K562 (cell line): ENCODE measurements around the gene YKT6. TPM values are rescaled to one million over a fixed set of nuclear protein-coding genes. Genes with fewer than 3 reads are reported as not detected.

Source experiments
- ATAC-seq: fragments of 200-7000 bp; cut with Tn5 transposase; 3 replicates; pipeline ENCODE4 v1.9.1; 2020; ENCODE audit warnings: moderate library complexity
- BruUV-seq: library from RNA; stranded (reverse); fragments of 400-500 nt; replicated peaks from 2 replicates; lab custom pipeline; 2021; lab: Mats Ljungman, UMichigan
- CTCF ChIA-PET: fragments of 300-600 bp; formaldehyde crosslinking; extraction: SDS; loops from one replicate; lab custom pipeline; 2021; ENCODE audit warnings: low intra/inter-chr PET ratio; lab: Yijun Ruan, JAX
- POLR2A ChIA-PET: fragments of 300-600, 350-650 bp; sonication (Branson Sonifier 250); formaldehyde crosslinking; extraction: SDS; loops from one replicate; lab custom pipeline; 2021; ENCODE audit warnings: antibody characterized with exemption, inconsistent platforms; lab: Yijun Ruan, JAX
- DNase-seq, 4 experiments: peaks; one replicate each; pipeline versions ENCODE4 v3.0.0 to v3.0.0-alpha.2; 2011 to 2018; ENCODE audit warnings: low spot score in 3 of 4, mixed read lengths in 3 of 4; ENCODE audit errors: extremely low read depth in 1 of 4
- FAIRE-seq: peaks from 2 replicates; lab custom pipeline; 2011; peaks lifted over from hg19 to GRCh38; lab: Jason Lieb, UNC
- H2AFZ ChIP-seq: 2 replicates; pipeline ENCODE4 v1.6.0; 2011; ENCODE audit warnings: low read depth, low read length, control low read depth, inconsistent platforms
- H3K27ac ChIP-seq: fragments of 200-600 bp; 3 replicates; pipeline ENCODE4 v1.8.0; 2011; ENCODE audit warnings: low read depth, mild to moderate bottlenecking, control low read depth, inconsistent platforms, low read length, moderate library complexity, mixed read lengths; ENCODE audit errors: extremely low read depth
- H3K27me3 ChIP-seq, 2 experiments: fragments of 300-600 bp in 1 of 2; 2 replicates in 1 of 2; 3 replicates in 1 of 2; pipeline versions ENCODE4 v1.6.0 to v1.8.0; 2011; ENCODE audit warnings: inconsistent platforms in 2 of 2, low read length in 2 of 2, mild to moderate bottlenecking in 1 of 2, mixed read lengths in 1 of 2, moderate library complexity in 1 of 2; ENCODE audit not compliant: control insufficient read depth in 2 of 2, insufficient read depth in 2 of 2
- H3K36me3 ChIP-seq: fragments of 300-600 bp; 3 replicates; pipeline ENCODE4 v1.8.0; 2011; ENCODE audit warnings: mild to moderate bottlenecking, low read length, inconsistent platforms; ENCODE audit not compliant: control insufficient read depth, insufficient read depth
- H3K4me1 ChIP-seq, 2 experiments: fragments of 200-600 bp in 1 of 2; replicated peaks in 1 of 2; 2 replicates in 1 of 2; 3 replicates in 1 of 2; pipeline versions ENCODE4 v1.5.1 to v1.8.0; 2011; ENCODE audit warnings: inconsistent platforms in 2 of 2, low read length in 2 of 2, mild to moderate bottlenecking in 1 of 2, mixed read lengths in 1 of 2, moderate library complexity in 1 of 2; ENCODE audit not compliant: control insufficient read depth in 2 of 2, insufficient read depth in 2 of 2
- H3K4me2 ChIP-seq: 2 replicates; pipeline ENCODE4 v1.6.1; 2011; ENCODE audit warnings: low read length, control low read depth, inconsistent platforms, mixed read lengths; ENCODE audit not compliant: insufficient read depth
- H3K4me3 ChIP-seq: fragments of 200-600 bp; sonication (generic), shearing (Covaris generic); 2 replicates; pipeline ENCODE4 v1.5.1; 2016; ENCODE audit warnings: control low read depth, inconsistent platforms
- H3K79me2 ChIP-seq: fragments of 200-600 bp; 3 replicates; pipeline ENCODE4 v1.8.0; 2011; ENCODE audit warnings: low read length, inconsistent platforms; ENCODE audit not compliant: control insufficient read depth, insufficient read depth
- H3K9ac ChIP-seq, 2 experiments: 2 replicates each; pipeline versions ENCODE4 v1.6.0 to v1.6.1; 2011; ENCODE audit warnings: low read depth in 2 of 2, low read length in 2 of 2, control low read depth in 1 of 2, inconsistent platforms in 1 of 2, mild to moderate bottlenecking in 1 of 2, mixed read lengths in 1 of 2; ENCODE audit not compliant: insufficient read depth in 1 of 2
- H3K9me1 ChIP-seq: one replicate; pipeline ENCODE4 v1.6.0; 2011; ENCODE audit warnings: inconsistent platforms, mild to moderate bottlenecking, low read length, moderate library complexity; ENCODE audit not compliant: control insufficient read depth, insufficient read depth
- H3K9me3 ChIP-seq: replicated peaks from 2 replicates; pipeline ENCODE4 v1.5.1; 2011; ENCODE audit warnings: low read depth, low read length, inconsistent platforms; ENCODE audit not compliant: control insufficient read depth, insufficient read depth
- H4K20me1 ChIP-seq: replicated peaks from 2 replicates; pipeline ENCODE4 v1.6.1; 2011; ENCODE audit warnings: low read length, inconsistent platforms, mixed read lengths; ENCODE audit not compliant: control insufficient read depth, insufficient read depth
- CBFB ChIP-seq: sonication (generic); formaldehyde crosslinking; IDR thresholded peaks from 2 replicates; pipeline ENCODE4 v1.4.0; 2020; ENCODE audit warnings: mild to moderate bottlenecking, missing genetic modification reagents
- E2F5 ChIP-seq: sonication (generic); formaldehyde crosslinking; IDR thresholded peaks from 2 replicates; pipeline ENCODE4 v1.8.0; 2022; ENCODE audit warnings: mild to moderate bottlenecking, missing genetic modification reagents
- EGR1 ChIP-seq: fragments of 450-650 bp; conservative IDR thresholded peaks from 2 replicates; pipeline ENCODE4 v1.6.1; 2017; ENCODE audit warnings: mild to moderate bottlenecking
- FIP1L1 ChIP-seq: fragments of 200-400 bp; formaldehyde crosslinking; IDR thresholded peaks from 2 replicates; pipeline ENCODE4 v1.6.1; 2018; ENCODE audit warnings: mild to moderate bottlenecking, low read depth, low read length; ENCODE audit not compliant: poor library complexity, severe bottlenecking
- NCOR1 ChIP-seq: fragments of 450-650 bp; IDR thresholded peaks from 2 replicates; pipeline ENCODE4 v1.6.1; 2016; ENCODE audit warnings: mild to moderate bottlenecking, moderate library complexity
- STAT6 ChIP-seq: sonication (generic); formaldehyde crosslinking; IDR thresholded peaks from 2 replicates; pipeline ENCODE4 v1.8.1; 2023; ENCODE audit warnings: mild to moderate bottlenecking, missing genetic modification reagents
- SUPT5H ChIP-seq: fragments of 450-650 bp; IDR thresholded peaks from 2 replicates; pipeline ENCODE4 v1.6.1; 2016
- TOE1 ChIP-seq, 2 experiments: fragments of 450-650 bp in 1 of 2; sonication (generic) in 1 of 2; formaldehyde crosslinking in 1 of 2; IDR thresholded peaks; 2 replicates each; pipeline versions ENCODE4 v1.7.1 to v1.8.0; 2016 to 2022; ENCODE audit warnings: borderline replicate concordance in 2 of 2, mild to moderate bottlenecking in 2 of 2, antibody characterized with exemption in 1 of 2, inconsistent platforms in 1 of 2, low read depth in 1 of 2, missing genetic modification reagents in 1 of 2, moderate library complexity in 1 of 2
- USF1 ChIP-seq: sonication (generic); formaldehyde crosslinking; IDR thresholded peaks from 2 replicates; pipeline ENCODE4 v1.9.0; 2022; ENCODE audit warnings: mild to moderate bottlenecking, missing genetic modification reagents
- ZBTB8A ChIP-seq: fragments of 450-650 bp; IDR thresholded peaks from 2 replicates; pipeline ENCODE4 v1.6.1; 2018; ENCODE audit warnings: mild to moderate bottlenecking, moderate library complexity; ENCODE audit not compliant: partially characterized antibody
- ZNF644 ChIP-seq: fragments of 200-800 bp; sonication (Bioruptor generic); IDR thresholded peaks from 2 replicates; pipeline ENCODE4 v1.6.1; 2016; ENCODE audit warnings: low read depth, missing genetic modification characterization, missing compliant biosample characterization
- WGBS: fragments of 100-300 bp; shearing (Covaris generic); methylation state at CpG from one replicate; pipeline ENCODE4 v1.1.6; 2016; ENCODE audit warnings: low coverage, mixed read lengths; ENCODE audit not compliant: insufficient coverage; ENCODE audit errors: missing lambda C conversion rate; 5-methylcytosine and 5-hydroxymethylcytosine counted together
- in situ Hi-C: fragments of 300-500 bp; cut with MboI; formaldehyde crosslinking; loops from 4 replicates; pipeline ENCODE4 v1.15.0; 2018; ENCODE audit warnings: inconsistent platforms, mixed read lengths
- intact Hi-C: fragments of 100-400 bp; cut with micrococcal nuclease; formaldehyde crosslinking; loops from 2 replicates; pipeline ENCODE4 v1.14.2; 2022
- polyA plus RNA-seq, 8 experiments: library from polyadenylated mRNA; depleted of rRNA in 4 of 8; stranded (reverse) in 5 of 8; unstranded in 3 of 8; fragments of >200 nt; fragmentation: Nextera tagmentation in 2 of 8; fragmentation: Illumina TruSeq in 1 of 8; extraction: Ambion mirVana in 2 of 8; extraction: Trizol in 1 of 8; gene quantifications; 2 replicates each; pipeline versions ENCODE4 v1.2.1 to v1.2.3, GENCODE V29; 2011 to 2014; ENCODE audit warnings: inconsistent platforms in 1 of 8, missing spikeins in 1 of 8
- total RNA-seq, 7 experiments: library from RNA; depleted of rRNA in 6 of 7; stranded (reverse); fragments of >200 nt in 6 of 7; fragmentation: Illumina TruSeq in 2 of 7; extraction: Trizol in 2 of 7; gene quantifications; 2 replicates each; pipeline versions ENCODE4 v1.2.1 to v1.2.3, GENCODE V29; 2011 to 2021; ENCODE audit warnings: low replicate concordance in 1 of 7

Gene YKT6
- total and polyA plus RNA-seq, 9 of the 15 experiments (the other 6 are each of a cell fraction or from before 2014, with no cell fraction given): 1.6 to 90.6 (median 75.1) TPM

- TF ChIP-seq E2F5 (CRISPR knock-in tag): 0 out of 2 replicates have a peak, but pooled peaks have one; percentile 11
- no peak for TF ChIP-seq FIP1L1
- peak; percentile 44; the same call in 1 of the 2 replicates for TF ChIP-seq USF1
- TF ChIP-seq TOE1 (IDR thresholded peaks at IDR 0.05; ENCODE audit: borderline replicate concordance): no peak
- TF ChIP-seq TOE1 (CRISPR knock-in tag; IDR thresholded peaks at IDR 0.05; ENCODE audit: borderline replicate concordance, low read depth): peak; percentile 1; the same call in 1 of the 2 replicates
- no peak for TF ChIP-seq ZNF644 (tag)
- no peak for TF ChIP-seq ZBTB8A
Measured at GRCh38 chr7:44257618-44258422, 57.0 kb downstream of the YKT6 start (continued).

DNA sequence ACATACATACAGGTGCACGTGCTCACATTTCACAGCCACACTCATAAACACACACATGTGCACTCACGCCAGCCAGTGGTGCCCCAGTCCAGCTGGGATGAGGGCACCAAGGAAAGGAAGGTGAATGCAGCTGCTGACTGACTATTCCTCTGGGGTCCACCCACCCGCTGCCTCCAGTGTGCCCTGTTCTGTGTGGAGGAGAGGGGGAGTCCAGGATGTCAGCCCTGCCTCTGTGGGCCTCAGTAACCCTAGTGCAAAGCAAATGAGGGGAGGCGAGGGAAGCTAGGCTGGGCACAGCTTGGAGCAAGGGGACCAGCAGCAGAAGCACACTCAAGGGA is 57.6 kb downstream of the YKT6 start:
- no peak for DNase-seq
- H3K9me3 ChIP-seq: no peaks in the 10 kb centered on the region
- in situ Hi-C loops (no loop called here), intact Hi-C loops (no loop called here)
- H3K9ac ChIP-seq: peak overlapping the region in 1 of 2 experiments; percentile 75; a peak in 2 of 4 replicates
- H3K9me1 ChIP-seq: no peaks in the 10 kb centered on the region
- H3K4me1 ChIP-seq: peaks cover 25 to 26% of the 10 kb centered on the region in 2 experiments
- H3K27me3 ChIP-seq: peaks cover 11 to 17% of the 10 kb centered on the region in 2 experiments; a peak in 4 of 5 replicates
- H2AFZ ChIP-seq: no peak overlapping the region
- 36% methylated on average over 3 of the region's 4 CpGs for WGBS
- 0 out of 2 replicates have a peak overlapping the region, but pooled peaks have one; percentile 27 for H3K4me2 ChIP-seq
- TF ChIP-seq NCOR1: no peak
- 0 out of 2 replicates have a peak, but pooled peaks have one; percentile 28 for TF ChIP-seq STAT6 (CRISPR knock-in tag)
- TF ChIP-seq SUPT5H: no peak
- 0 out of 2 replicates have a peak, but pooled peaks have one; percentile 2 for TF ChIP-seq CBFB (CRISPR knock-in tag)
- TF ChIP-seq EGR1: peak; percentile 32; the same call in 1 of the 2 replicates
- no peak overlapping the region for H3K4me3 ChIP-seq
- H3K36me3 ChIP-seq: no peaks in the 10 kb centered on the region
- ChIA-PET POLR2A (interaction anchor here (0.6 to 1.4 kb wide), 3 partner anchors 13 to 1112 kb away, joined by 3 to 5 read pairs (median 3); no protein-coding TSS in a partner anchor), CTCF (no interaction called here)
- FAIRE-seq: no peak
- no peaks in the 10 kb centered on the region for H4K20me1 ChIP-seq
- no peak overlapping the region for H3K27ac ChIP-seq
- no peaks in the 10 kb centered on the region for H3K79me2 ChIP-seq
- ATAC-seq: no peak
- BruUV-seq: no TSS peak
